Naive thymus-derived CD8-positive, alpha-beta T cell (primary cell): ENCODE results near the gene CCDC93. TPM values are rescaled to one million over a fixed set of nuclear protein-coding genes. Genes with fewer than 3 reads are reported as not detected.

ENCODE experiments used
- ATAC-seq, 2 donors: fragments of 150-1000 bp; cut with Tn5 transposase in 1 of 2; sonication (Bioruptor Pico), chemical (Tn5 transposase) in 1 of 2; 1 replicate in 1 of 2; 2 replicates in 1 of 2; pipeline ENCODE4 v1.10.0; 2021; ENCODE audit warnings: mild to moderate bottlenecking in 2 of 2, moderate library complexity in 2 of 2
- POLR2A ChIA-PET: fragments of 350-600 bp; sonication (Branson Sonifier 250); formaldehyde crosslinking; loops from one replicate; lab custom pipeline; 2021; ENCODE audit warnings: antibody characterized with exemption; lab: Charles Lee
- DNase-seq, 10 donors: peaks; one replicate each; pipeline versions ENCODE4 v3.0.0 to v3.0.0-alpha.2; 2020 to 2022
- H3K27ac Mint-ChIP-seq, 10 donors: one replicate each; pipeline ENCODE4 v1.8.0; 2020 to 2022; ENCODE audit warnings: mild to moderate bottlenecking in 10 of 10, mixed read lengths in 10 of 10, moderate library complexity in 4 of 10, inconsistent platforms in 1 of 10
- H3K27me3 Mint-ChIP-seq, 5 donors: one replicate each; pipeline ENCODE4 v1.8.0; 2021 to 2022; ENCODE audit warnings: mixed read lengths in 5 of 5
- H3K36me3 Mint-ChIP-seq, 3 donors: one replicate each; pipeline ENCODE4 v1.8.0; 2020 to 2022; ENCODE audit warnings: mixed read lengths in 3 of 3, mild to moderate bottlenecking in 2 of 3, inconsistent platforms in 1 of 3
- H3K4me1 Mint-ChIP-seq, 4 donors: one replicate each; pipeline ENCODE4 v1.8.0; 2021 to 2022; ENCODE audit warnings: mixed read lengths in 4 of 4
- H3K4me3 Mint-ChIP-seq, 10 donors: one replicate each; pipeline ENCODE4 v1.8.0; 2020 to 2022; ENCODE audit warnings: mild to moderate bottlenecking in 10 of 10, mixed read lengths in 10 of 10, moderate library complexity in 6 of 10, inconsistent platforms in 1 of 10
- H3K9me3 Mint-ChIP-seq, 9 donors: one replicate each; pipeline ENCODE4 v1.8.0; 2020 to 2022; ENCODE audit warnings: mixed read lengths in 9 of 9, mild to moderate bottlenecking in 3 of 9, inconsistent platforms in 1 of 9, moderate library complexity in 1 of 9
- polyA plus RNA-seq, 3 donors: library from polyadenylated mRNA; unstranded; fragments of 300-500 nt; fragmentation: Illumina TruSeq; gene quantifications; one replicate each; pipeline ENCODE4 v1.2.3, GENCODE V29; 2021
- total RNA-seq, 8 experiments: library from RNA in 2 of 8; stranded (reverse) in 2 of 8; gene quantifications; one replicate each; pipeline ENCODE4 v1.2.3 and lab custom pipeline; 2021 to 2026

CCDC93 gene
- total and polyA plus RNA-seq, 5 experiments from 2014 or later, result 2.7 to 72.7 (median 6.4) TPM

DNA sequence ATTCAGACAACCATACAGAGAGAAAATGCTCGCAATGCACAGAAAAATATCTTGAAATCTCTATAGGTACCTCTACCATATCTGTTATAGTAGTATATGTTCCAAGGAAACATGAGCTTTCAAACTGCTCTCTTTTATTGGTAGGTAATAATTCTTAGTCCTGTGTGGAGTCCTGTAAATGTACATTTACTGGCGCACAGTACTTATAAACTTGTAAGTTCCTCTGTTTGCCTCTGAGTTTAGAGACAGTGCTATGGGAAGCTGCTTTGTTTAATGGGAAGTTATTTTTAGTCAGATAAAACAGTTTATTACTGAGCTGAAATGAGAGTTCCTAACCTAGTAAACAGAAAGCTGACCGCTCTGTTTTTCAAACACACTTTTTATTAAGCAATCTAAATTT lies 52.7 kb downstream of the CCDC93 start:
- DNase-seq (no peak), ATAC-seq (no peak)
- Mint-ChIP-seq H3K27me3 (no peaks in the 10 kb centered on the region), H3K9me3 (no peaks in the 10 kb centered on the region), H3K27ac (peak overlapping the region in 1 of 10 donors; percentile 56), H3K36me3 (peaks cover 0 to 86% (median 40%) of the 10 kb centered on the region in 3 donors), H3K4me3 (no peak overlapping the region), H3K4me1 (peaks cover 0 to 7% (median 0%) of the 10 kb centered on the region in 4 donors)
- POLR2A ChIA-PET, result no interaction called here

DNA sequence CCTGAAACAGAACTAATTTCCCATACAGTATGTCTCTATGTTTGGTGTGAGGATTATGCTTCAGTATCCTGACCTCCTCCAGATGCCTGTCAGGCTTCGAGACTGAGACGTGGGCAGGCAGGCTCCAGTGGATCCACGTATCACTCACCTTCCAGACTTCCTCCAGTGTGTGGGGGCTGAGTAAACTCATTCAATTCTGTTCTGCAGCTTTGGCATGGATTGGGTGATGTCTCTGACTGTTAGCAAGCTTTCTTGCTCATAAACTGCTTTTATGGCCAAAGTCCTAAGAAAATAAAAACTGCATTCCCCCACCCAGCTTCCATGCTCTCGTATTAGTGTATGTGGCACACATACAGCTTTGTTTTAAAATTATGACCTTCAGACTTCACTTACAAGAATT lies 53.6 kb downstream of the CCDC93 start:
- peaks cover 0 to 88% (median 42%) of the 10 kb centered on the region in 3 donors for H3K36me3 Mint-ChIP-seq
- ATAC-seq (no peak), DNase-seq (no peak)
- no peaks in the 10 kb centered on the region for H3K9me3 Mint-ChIP-seq
- POLR2A ChIA-PET, result no interaction called here
- H3K4me3 Mint-ChIP-seq, result no peak overlapping the region
- no peaks in the 10 kb centered on the region for H3K27me3 Mint-ChIP-seq
- peaks cover 0 to 7% (median 0%) of the 10 kb centered on the region in 4 donors for H3K4me1 Mint-ChIP-seq
- H3K27ac Mint-ChIP-seq, result peak overlapping the region in 2 of 10 donors; percentile 26 to 33

DNA sequence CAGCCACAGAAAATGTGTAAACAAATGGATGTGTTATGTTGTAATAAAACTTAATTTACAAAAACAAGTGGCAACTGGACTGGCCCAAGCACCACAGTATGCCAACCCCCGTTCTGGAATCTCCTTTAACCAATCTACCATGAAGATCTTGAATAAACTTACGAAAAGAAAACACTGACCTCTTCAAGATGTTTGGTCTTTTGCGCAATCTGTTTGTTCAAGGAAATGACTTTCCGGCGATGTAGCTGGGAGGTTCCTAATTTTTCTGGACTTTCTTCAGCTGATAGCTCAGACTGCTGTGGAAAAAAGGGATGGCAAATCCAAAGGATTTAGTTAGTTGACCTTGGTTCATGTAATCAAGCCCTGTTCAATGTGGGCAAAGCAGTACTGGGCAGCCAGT lies 55.7 kb downstream of the CCDC93 start:
- ATAC-seq, result no peak
- Mint-ChIP-seq H3K27ac (peak overlapping the region in 1 of 10 donors; percentile 44), H3K9me3 (no peaks in the 10 kb centered on the region), H3K27me3 (no peaks in the 10 kb centered on the region), H3K4me1 (peaks cover 0 to 2% (median 0%) of the 10 kb centered on the region in 4 donors), H3K36me3 (peaks cover 5 to 90% (median 44%) of the 10 kb centered on the region in 3 donors), H3K4me3 (no peak overlapping the region)
- DNase-seq, result no peak
- POLR2A ChIA-PET, result no interaction called here

DNA sequence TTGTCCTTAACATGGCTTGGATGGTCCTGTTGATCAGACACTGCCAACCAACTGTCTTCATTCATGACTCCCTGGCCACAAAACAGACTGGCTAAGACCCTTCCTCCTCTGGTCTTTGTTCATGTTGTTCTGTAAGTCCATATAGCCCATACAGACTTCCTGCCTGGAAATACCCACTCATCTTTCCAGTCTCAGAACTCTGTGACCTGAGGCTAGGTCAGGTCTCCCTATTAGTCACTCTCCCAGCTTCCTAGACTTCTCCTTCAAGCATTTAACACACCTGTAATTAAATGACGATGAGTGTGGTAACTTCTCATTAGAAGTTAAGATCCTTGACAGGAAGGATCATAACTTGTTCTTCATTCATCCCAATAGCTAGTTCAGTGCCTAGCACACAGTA lies 56.3 kb downstream of the CCDC93 start:
- H3K36me3 Mint-ChIP-seq, result peaks cover 5 to 92% (median 44%) of the 10 kb centered on the region in 3 donors
- no peak overlapping the region for H3K4me3 Mint-ChIP-seq
- no peaks in the 10 kb centered on the region for H3K27me3 Mint-ChIP-seq
- DNase-seq (no peak), ATAC-seq (no peak)
- peak overlapping the region in 1 of 10 donors; percentile 16 for H3K27ac Mint-ChIP-seq
- H3K4me1 Mint-ChIP-seq, result peaks cover 0 to 2% (median 0%) of the 10 kb centered on the region in 4 donors
- POLR2A ChIA-PET, result no interaction called here
- no peaks in the 10 kb centered on the region for H3K9me3 Mint-ChIP-seq

DNA sequence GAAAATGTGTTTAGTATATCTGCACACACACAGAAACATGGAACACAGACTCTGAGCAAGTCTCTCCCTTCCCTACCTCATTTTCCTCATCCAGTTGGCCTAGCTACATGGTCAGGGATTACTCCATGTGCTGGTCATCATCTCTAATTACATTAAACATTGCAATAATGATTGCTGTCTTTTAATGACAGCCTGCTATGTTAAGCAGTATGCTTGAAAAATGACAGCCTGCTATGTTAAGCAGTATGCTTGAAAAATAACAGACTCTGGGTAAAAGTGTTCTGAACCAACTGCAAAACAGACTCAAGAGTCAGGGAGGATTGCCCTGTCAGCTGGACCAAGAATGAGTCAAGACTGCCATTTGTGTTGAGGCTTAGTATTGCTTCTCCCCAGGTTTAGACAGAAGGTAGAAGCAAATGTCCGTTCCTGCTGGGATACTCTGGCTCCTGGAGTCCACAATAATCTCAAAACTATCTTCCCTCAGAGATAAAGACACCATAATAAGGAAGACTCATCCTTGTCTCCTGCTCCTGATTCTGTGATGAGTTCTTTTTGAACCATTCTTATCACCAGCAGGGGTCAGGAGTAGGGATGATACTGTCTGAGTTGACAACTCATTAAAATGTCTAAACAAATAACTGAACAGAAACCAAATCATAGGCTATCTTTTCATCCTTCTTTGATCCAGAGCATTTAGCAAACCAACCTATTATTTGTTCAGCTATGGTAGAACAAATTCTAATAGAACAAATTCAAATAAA lies 57.7 kb downstream of the CCDC93 start:
- ATAC-seq (no peak), DNase-seq (no peak)
- H3K27ac Mint-ChIP-seq, result peak overlapping the region in 3 of 10 donors; percentile 1 to 77 (median 29)

DNA sequence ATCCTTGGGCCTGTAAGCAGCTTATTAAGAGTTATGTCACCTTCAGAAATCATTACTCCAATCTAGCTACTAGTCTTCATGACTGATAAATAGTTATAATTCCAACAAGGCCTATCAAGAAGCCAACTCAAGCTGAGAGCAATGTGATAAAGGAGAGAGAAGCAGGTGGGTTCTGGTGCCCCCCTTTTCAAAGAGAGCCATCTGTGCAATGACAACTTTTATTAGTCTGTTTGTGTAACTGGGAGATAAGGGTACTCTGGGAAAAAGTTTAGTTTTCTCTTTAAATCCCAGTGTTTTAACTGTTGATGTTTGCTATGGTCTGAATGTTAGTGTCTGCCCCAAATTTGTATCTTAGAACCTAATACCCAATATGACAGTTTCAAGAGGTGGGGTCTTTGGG lies 60.6 kb downstream of the CCDC93 start:
- peaks cover 8 to 97% (median 57%) of the 10 kb centered on the region in 3 donors for H3K36me3 Mint-ChIP-seq
- ATAC-seq (no peak), DNase-seq (no peak)
- H3K27ac Mint-ChIP-seq, result peak overlapping the region in 4 of 10 donors; percentile 31 to 73 (median 52)
- POLR2A ChIA-PET, result no interaction called here
- H3K27me3 Mint-ChIP-seq, result no peaks in the 10 kb centered on the region
- H3K9me3 Mint-ChIP-seq, result no peaks in the 10 kb centered on the region
- peaks cover 0 to 2% (median 0%) of the 10 kb centered on the region in 4 donors for H3K4me1 Mint-ChIP-seq
- no peak overlapping the region for H3K4me3 Mint-ChIP-seq

More for the DNA sequence above, 57.7 kb downstream of the CCDC93 start:
- Mint-ChIP-seq H3K4me3 (no peak overlapping the region), H3K4me1 (peaks cover 0 to 2% (median 0%) of the 10 kb centered on the region in 4 donors), H3K9me3 (no peaks in the 10 kb centered on the region), H3K27me3 (no peaks in the 10 kb centered on the region), H3K36me3 (peaks cover 5 to 97% (median 54%) of the 10 kb centered on the region in 3 donors)
- POLR2A ChIA-PET, result no interaction called here

DNA sequence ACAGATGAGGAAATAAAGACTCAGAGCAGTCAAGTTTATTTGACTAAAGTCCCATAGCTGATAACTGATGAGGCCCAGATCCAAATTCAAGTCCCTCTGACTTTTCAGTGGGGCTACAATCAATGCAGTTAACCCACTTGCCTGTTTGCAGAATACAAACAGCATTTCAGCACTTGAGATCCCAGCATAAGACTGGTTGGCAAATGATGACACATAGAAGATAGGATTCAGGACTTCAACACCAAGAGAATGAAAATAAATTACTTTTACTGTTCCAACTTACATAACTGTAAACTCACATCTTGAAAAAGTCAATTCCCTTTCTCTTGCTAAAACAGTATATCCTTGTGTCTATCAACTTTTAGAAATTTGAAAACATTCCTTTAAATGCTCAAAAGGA lies 61.2 kb downstream of the CCDC93 start:
- Mint-ChIP-seq H3K4me1 (peaks cover 0 to 2% (median 0%) of the 10 kb centered on the region in 4 donors), H3K27ac (peak overlapping the region in 1 of 10 donors; percentile 1), H3K36me3 (peaks cover 8 to 97% (median 54%) of the 10 kb centered on the region in 3 donors), H3K27me3 (no peaks in the 10 kb centered on the region), H3K9me3 (no peaks in the 10 kb centered on the region), H3K4me3 (no peak overlapping the region)
- DNase-seq (no peak), ATAC-seq (no peak)
- POLR2A ChIA-PET, result no interaction called here

DNA sequence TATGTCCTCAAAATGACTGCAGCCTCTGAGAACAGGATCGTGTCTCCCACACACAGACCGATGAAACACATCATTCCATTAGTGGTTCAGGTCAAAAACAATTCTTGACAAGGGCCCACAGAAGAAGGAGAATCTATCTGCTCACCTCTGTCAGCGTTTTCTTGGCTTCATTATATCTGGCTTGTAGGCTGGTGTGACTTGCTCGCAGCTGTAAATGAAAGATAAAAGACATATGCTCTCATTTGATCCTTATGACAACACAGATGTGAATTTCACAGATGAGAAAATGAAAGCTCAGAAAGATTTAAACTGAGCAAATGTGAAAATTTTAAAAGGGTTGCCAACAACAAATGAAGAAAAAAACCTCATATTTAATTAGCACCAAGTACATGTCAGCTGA lies 61.6 kb downstream of the CCDC93 start:
- peaks cover 10 to 97% (median 51%) of the 10 kb centered on the region in 3 donors for H3K36me3 Mint-ChIP-seq
- H3K4me3 Mint-ChIP-seq, result no peak overlapping the region
- ATAC-seq (no peak), DNase-seq (no peak)
- POLR2A ChIA-PET, result no interaction called here
- H3K4me1 Mint-ChIP-seq, result peaks cover 0 to 3% (median 0%) of the 10 kb centered on the region in 4 donors
- H3K9me3 Mint-ChIP-seq, result no peaks in the 10 kb centered on the region
- H3K27ac Mint-ChIP-seq, result peak overlapping the region in 1 of 10 donors; percentile 1
- H3K27me3 Mint-ChIP-seq, result no peaks in the 10 kb centered on the region

DNA sequence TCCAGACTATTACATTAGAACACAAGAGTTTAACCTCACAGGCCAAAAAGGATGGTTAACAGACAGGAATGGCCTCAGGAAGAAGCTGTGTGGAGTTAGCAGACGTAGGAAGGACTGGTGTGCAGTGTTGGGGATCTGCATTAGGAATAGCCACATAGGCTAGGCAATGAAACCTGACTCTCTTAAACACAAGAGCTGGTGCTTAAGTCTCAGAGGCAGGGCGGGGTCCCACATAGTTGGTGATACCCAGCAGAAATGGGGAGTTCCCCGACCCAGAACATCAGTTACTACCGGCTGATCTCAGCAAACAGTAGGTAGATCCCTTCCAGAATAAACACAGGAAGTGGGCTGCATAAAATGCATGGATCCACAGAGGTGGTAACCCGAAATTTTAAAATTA lies 64.1 kb downstream of the CCDC93 start:
- H3K36me3 Mint-ChIP-seq, result peaks cover 22 to 99% (median 57%) of the 10 kb centered on the region in 3 donors

DNA sequence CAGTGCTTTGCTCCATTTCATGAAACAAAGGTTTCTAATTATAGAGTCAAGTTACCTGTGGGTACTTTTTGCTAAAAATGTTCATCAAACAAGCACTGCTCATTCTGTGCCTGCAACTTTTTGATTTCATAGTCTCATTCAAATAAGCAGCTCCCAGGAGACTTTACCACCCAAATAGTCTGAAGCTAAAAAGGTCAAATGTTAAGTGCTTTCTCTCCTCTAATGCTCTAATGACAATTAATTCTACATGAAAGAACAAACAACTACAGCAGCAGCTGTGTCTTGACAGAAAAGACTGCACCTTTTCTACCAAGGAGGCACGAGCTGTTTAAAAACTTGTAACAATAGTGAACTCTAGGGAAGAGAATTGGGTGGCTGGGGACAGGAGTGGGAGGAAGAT lies 65.3 kb downstream of the CCDC93 start:
- H3K36me3 Mint-ChIP-seq, result peaks cover 26 to 99% (median 53%) of the 10 kb centered on the region in 3 donors
- ATAC-seq (no peak), DNase-seq (no peak)
- POLR2A ChIA-PET, result no interaction called here
- H3K4me1 Mint-ChIP-seq, result peaks cover 0 to 2% (median 0%) of the 10 kb centered on the region in 4 donors
- no peaks in the 10 kb centered on the region for H3K27me3 Mint-ChIP-seq
- no peaks in the 10 kb centered on the region for H3K9me3 Mint-ChIP-seq
- no peak overlapping the region for H3K4me3 Mint-ChIP-seq
- H3K27ac Mint-ChIP-seq, result peak overlapping the region in 1 of 10 donors; percentile 66

More for the DNA sequence above, 64.1 kb downstream of the CCDC93 start:
- H3K27ac Mint-ChIP-seq, result peak overlapping the region in 1 of 10 donors; percentile 75
- no peak overlapping the region for H3K4me3 Mint-ChIP-seq
- no peaks in the 10 kb centered on the region for H3K27me3 Mint-ChIP-seq
- POLR2A ChIA-PET, result no interaction called here
- H3K4me1 Mint-ChIP-seq, result peaks cover 0 to 4% (median 0%) of the 10 kb centered on the region in 4 donors
- ATAC-seq (no peak), DNase-seq (no peak)
- H3K9me3 Mint-ChIP-seq, result no peaks in the 10 kb centered on the region

DNA sequence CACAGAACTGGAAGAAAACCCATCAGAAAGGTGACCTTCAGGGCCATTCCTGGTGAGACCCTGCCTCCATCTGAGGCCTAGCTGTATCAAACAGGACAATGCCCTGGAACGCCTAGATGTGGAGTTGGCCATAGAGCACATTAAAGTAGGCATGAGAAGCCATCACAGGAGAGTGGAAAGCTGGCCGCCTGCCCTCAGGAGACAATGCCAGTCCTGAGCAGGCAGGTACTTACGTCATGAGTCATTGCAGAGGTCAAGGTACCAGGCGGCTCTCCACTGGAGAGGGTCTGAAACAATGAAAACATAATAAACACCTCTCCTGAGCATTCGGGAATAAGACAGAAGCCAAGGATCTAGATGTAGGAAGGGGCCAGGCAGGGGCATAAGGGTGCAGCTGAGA lies 68.6 kb downstream of the CCDC93 start:
- peaks cover 29 to 100% (median 47%) of the 10 kb centered on the region in 3 donors for H3K36me3 Mint-ChIP-seq
- POLR2A ChIA-PET, result no interaction called here
- DNase-seq, result no peak
- H3K4me3 Mint-ChIP-seq, result no peak overlapping the region
- H3K27ac Mint-ChIP-seq, result peak overlapping the region in 1 of 10 donors; percentile 25
- no peak for ATAC-seq
- H3K9me3 Mint-ChIP-seq, result no peaks in the 10 kb centered on the region
- H3K27me3 Mint-ChIP-seq, result no peaks in the 10 kb centered on the region
- peaks cover 0 to 9% (median 0%) of the 10 kb centered on the region in 4 donors for H3K4me1 Mint-ChIP-seq

DNA sequence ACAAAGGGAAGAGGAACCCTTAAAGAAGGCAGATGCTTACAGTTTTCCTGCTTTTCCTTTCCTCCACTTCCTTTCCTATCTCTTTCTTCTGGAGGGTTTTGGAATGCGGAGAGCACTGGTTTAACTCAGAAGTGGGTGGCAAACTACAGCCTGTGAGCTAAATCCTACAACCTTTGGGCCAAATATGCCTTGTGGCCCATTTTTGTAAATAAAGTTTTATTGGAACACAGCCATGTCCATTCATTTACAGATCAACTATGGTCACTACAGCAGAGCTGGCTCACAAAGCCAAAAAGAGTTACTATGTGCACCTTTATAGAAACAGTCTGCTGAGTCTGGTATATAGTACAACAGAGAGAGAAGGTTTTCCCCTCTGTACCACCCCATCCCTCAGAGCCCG lies 69.1 kb downstream of the CCDC93 start:
- peak overlapping the region in 1 of 10 donors; percentile 25 for H3K27ac Mint-ChIP-seq
- no peaks in the 10 kb centered on the region for H3K27me3 Mint-ChIP-seq
- no peaks in the 10 kb centered on the region for H3K9me3 Mint-ChIP-seq
- peaks cover 0 to 11% (median 0%) of the 10 kb centered on the region in 4 donors for H3K4me1 Mint-ChIP-seq
- ATAC-seq (no peak), DNase-seq (no peak)
- H3K4me3 Mint-ChIP-seq, result no peak overlapping the region
- POLR2A ChIA-PET, result no interaction called here
- peaks cover 33 to 100% (median 50%) of the 10 kb centered on the region in 3 donors for H3K36me3 Mint-ChIP-seq

DNA sequence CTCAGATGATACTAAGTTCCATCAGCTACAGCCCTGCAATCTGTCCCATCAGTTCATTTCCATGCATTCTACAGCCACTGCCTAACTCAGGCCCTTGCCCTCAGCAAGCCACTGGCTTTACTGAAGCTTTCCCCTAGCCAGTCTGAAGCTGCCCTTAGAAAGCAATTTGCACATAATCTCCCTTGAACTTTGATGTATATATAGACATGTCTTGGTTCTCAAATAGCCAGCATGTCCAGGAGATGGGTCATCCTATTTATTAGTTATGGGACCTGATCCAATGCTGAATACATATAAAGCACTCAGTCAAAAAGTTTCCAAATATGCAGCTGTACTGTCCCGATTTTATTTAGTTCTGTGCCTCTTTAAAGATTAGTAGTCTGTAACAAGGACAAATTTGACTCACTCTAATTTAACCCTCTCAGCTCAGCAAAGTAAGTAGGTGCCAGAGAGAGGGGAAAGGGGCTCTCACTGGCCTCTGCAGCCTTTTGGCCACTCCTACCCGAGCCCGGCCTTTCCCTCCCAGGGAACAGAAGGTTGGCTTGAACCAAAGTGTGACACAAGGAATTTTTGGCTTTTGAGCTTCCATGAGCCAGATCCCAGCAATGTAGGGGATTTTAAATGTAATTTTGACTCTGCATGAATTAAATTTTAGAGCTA lies 70.7 kb downstream of the CCDC93 start:
- Mint-ChIP-seq H3K9me3 (no peaks in the 10 kb centered on the region), H3K27me3 (no peaks in the 10 kb centered on the region), H3K27ac (peak overlapping the region in 1 of 10 donors; percentile 60), H3K4me1 (peaks cover 0 to 11% (median 0%) of the 10 kb centered on the region in 4 donors), H3K36me3 (peaks cover 30 to 100% (median 56%) of the 10 kb centered on the region in 3 donors), H3K4me3 (no peak overlapping the region)
- POLR2A ChIA-PET, result interaction anchor here (0.8 kb wide), 1 partner anchor 69 kb away, joined by 4 read pairs; no protein-coding TSS in a partner anchor
- no peak for ATAC-seq
- no peak for DNase-seq
